Trophoblast cell (in vitro differentiated cells and primary cell): ENCODE results near the gene CDKN2A.

Source experiments
- DNase-seq, 2 donors: peaks; one replicate each; pipeline ENCODE4 v3.0.0-alpha.2; 2016
- H2AFZ ChIP-seq: 2 replicates; pipeline ENCODE4 v1.6.1; 2013; ENCODE audit warnings: low read length, moderate library complexity, mild to moderate bottlenecking; ENCODE audit not compliant: insufficient read depth, poor library complexity
- H2AK5ac ChIP-seq: 2 replicates; pipeline ENCODE4 v1.6.1; 2013; ENCODE audit warnings: mild to moderate bottlenecking, low read length
- H2BK120ac ChIP-seq: 2 replicates; pipeline ENCODE4 v1.6.1; 2013; ENCODE audit warnings: low read length, mild to moderate bottlenecking, moderate library complexity; ENCODE audit not compliant: insufficient read depth, poor library complexity
- H2BK12ac ChIP-seq: 2 replicates; pipeline ENCODE4 v1.6.1; 2013; ENCODE audit warnings: mild to moderate bottlenecking, low read length, moderate library complexity
- H2BK5ac ChIP-seq: 2 replicates; pipeline ENCODE4 v1.6.1; 2013; ENCODE audit warnings: low read length, low read depth, moderate library complexity, mild to moderate bottlenecking; ENCODE audit not compliant: poor library complexity
- H3K14ac ChIP-seq: 2 replicates; pipeline ENCODE4 v1.6.1; 2013; ENCODE audit warnings: mild to moderate bottlenecking, low read length
- H3K18ac ChIP-seq: 2 replicates; pipeline ENCODE4 v1.6.1; 2013; ENCODE audit warnings: mild to moderate bottlenecking, low read length
- H3K23ac ChIP-seq: 2 replicates; pipeline ENCODE4 v1.6.1; 2013; ENCODE audit warnings: low read length
- H3K27ac ChIP-seq: 2 replicates; pipeline ENCODE4 v1.5.1; 2013; ENCODE audit warnings: low read depth, mild to moderate bottlenecking, inconsistent platforms, low read length, moderate library complexity
- H3K27me3 ChIP-seq: 2 replicates; pipeline ENCODE4 v1.6.1; 2013; ENCODE audit warnings: inconsistent platforms, mild to moderate bottlenecking, low read length, moderate library complexity; ENCODE audit not compliant: insufficient read depth
- H3K36me3 ChIP-seq, 2 experiments: 1 replicate in 1 of 2; 2 replicates in 1 of 2; pipeline ENCODE4 v1.6.1; 2013; ENCODE audit warnings: low read length in 2 of 2, mild to moderate bottlenecking in 2 of 2, moderate library complexity in 1 of 2; ENCODE audit not compliant: insufficient read depth in 2 of 2, control insufficient read depth in 1 of 2
- H3K4ac ChIP-seq: 2 replicates; pipeline ENCODE4 v1.6.1; 2013; ENCODE audit warnings: low read depth, mild to moderate bottlenecking, low read length, moderate library complexity
- H3K4me1 ChIP-seq, 2 experiments: 1 replicate in 1 of 2; 2 replicates in 1 of 2; pipeline ENCODE4 v1.6.1; 2013; ENCODE audit warnings: low read length in 2 of 2, mild to moderate bottlenecking in 2 of 2, moderate library complexity in 1 of 2; ENCODE audit not compliant: insufficient read depth in 2 of 2, control insufficient read depth in 1 of 2
- H3K4me2 ChIP-seq: 2 replicates; pipeline ENCODE4 v1.6.1; 2013; ENCODE audit warnings: inconsistent platforms, mild to moderate bottlenecking, low read length, moderate library complexity
- H3K4me3 ChIP-seq: 2 replicates; pipeline ENCODE4 v1.5.1; 2013; ENCODE audit warnings: mild to moderate bottlenecking, low read depth, low read length, inconsistent platforms
- H3K79me1 ChIP-seq: one replicate; pipeline ENCODE4 v1.6.1; 2013; ENCODE audit warnings: low read length
- H3K79me2 ChIP-seq: 2 replicates; pipeline ENCODE4 v1.6.1; 2013; ENCODE audit warnings: low read length, mild to moderate bottlenecking; ENCODE audit not compliant: control insufficient read depth, insufficient read depth, poor library complexity
- H3K9ac ChIP-seq: 2 replicates; pipeline ENCODE4 v1.6.1; 2013; ENCODE audit warnings: mild to moderate bottlenecking, low read length
- H3K9me3 ChIP-seq: 2 replicates; pipeline ENCODE4 v1.6.1; 2013; ENCODE audit warnings: low read depth, mild to moderate bottlenecking, control low read depth, inconsistent platforms, low read length; ENCODE audit not compliant: insufficient read depth
- H4K12ac ChIP-seq: 2 replicates; pipeline ENCODE4 v1.6.1; 2013; ENCODE audit warnings: low read depth, mild to moderate bottlenecking, low read length, moderate library complexity
- H4K8ac ChIP-seq: 2 replicates; pipeline ENCODE4 v1.6.1; 2013; ENCODE audit warnings: low read depth, mild to moderate bottlenecking, low read length, moderate library complexity
- H4K91ac ChIP-seq: one replicate; pipeline ENCODE4 v1.6.1; 2013; ENCODE audit warnings: low read depth, mild to moderate bottlenecking, low read length, moderate library complexity
- WGBS: extraction: QIAGEN DNeasy Blood & Tissue Kit; methylation state at CpG from one replicate; pipeline ENCODE4 v1.1.7; 2013; ENCODE audit warnings: missing lambda C conversion rate; ENCODE audit not compliant: insufficient read length, insufficient coverage; ENCODE audit errors: extremely low coverage; 5-methylcytosine and 5-hydroxymethylcytosine counted together

CDKN2A gene

DNA sequence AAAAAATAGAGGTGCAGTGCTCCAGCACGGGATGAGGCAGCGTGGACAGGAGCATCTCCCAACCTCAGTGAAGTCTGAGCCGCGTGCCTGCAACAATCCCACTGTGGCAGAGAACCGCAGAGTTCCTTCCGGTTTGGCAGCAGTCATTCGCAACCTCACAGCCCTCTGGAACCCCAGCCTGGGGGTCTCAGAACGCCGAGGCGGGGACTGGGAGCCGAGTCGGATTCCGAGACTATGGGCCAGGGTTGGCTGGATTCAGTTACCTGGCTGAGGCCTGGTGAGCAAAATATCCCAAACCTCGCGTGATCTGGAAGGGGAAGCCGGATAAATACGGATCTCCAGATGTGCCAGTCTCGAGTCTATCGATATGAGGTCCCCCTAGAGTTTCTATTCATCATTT is 27.0 kb downstream of the CDKN2A start:
- H3K4me2 ChIP-seq: no peak overlapping the region
- no peak overlapping the region for H4K8ac ChIP-seq
- no peak overlapping the region for H3K4ac ChIP-seq
- no peak overlapping the region for H3K18ac ChIP-seq
- peaks cover 4% of the 10 kb centered on the region for H3K79me1 ChIP-seq
- no peak overlapping the region for H2AK5ac ChIP-seq
- H4K91ac ChIP-seq: no peak overlapping the region
- H3K4me1 ChIP-seq: peaks cover 17 to 24% of the 10 kb centered on the region in 2 experiments
- no peak overlapping the region for H2BK5ac ChIP-seq
- no peak overlapping the region for H3K27ac ChIP-seq
- no peak overlapping the region for H2BK12ac ChIP-seq
- H2BK120ac ChIP-seq: no peak overlapping the region
- peaks cover 59% of the 10 kb centered on the region for H3K27me3 ChIP-seq
- no peak overlapping the region for H3K14ac ChIP-seq
- peaks cover 15% of the 10 kb centered on the region for H3K9me3 ChIP-seq
- H3K79me2 ChIP-seq: no peaks in the 10 kb centered on the region
- peak overlapping the region; percentile 2 for H3K23ac ChIP-seq
- no peak overlapping the region for H3K4me3 ChIP-seq
- no CpG with 5 or more reads among the region's 19 CpGs for WGBS
- no peak overlapping the region for H3K9ac ChIP-seq
- no peaks in the 10 kb centered on the region for H3K36me3 ChIP-seq
- DNase-seq: no peak
- H4K12ac ChIP-seq: no peak overlapping the region
- H2AFZ ChIP-seq: no peak overlapping the region

DNA sequence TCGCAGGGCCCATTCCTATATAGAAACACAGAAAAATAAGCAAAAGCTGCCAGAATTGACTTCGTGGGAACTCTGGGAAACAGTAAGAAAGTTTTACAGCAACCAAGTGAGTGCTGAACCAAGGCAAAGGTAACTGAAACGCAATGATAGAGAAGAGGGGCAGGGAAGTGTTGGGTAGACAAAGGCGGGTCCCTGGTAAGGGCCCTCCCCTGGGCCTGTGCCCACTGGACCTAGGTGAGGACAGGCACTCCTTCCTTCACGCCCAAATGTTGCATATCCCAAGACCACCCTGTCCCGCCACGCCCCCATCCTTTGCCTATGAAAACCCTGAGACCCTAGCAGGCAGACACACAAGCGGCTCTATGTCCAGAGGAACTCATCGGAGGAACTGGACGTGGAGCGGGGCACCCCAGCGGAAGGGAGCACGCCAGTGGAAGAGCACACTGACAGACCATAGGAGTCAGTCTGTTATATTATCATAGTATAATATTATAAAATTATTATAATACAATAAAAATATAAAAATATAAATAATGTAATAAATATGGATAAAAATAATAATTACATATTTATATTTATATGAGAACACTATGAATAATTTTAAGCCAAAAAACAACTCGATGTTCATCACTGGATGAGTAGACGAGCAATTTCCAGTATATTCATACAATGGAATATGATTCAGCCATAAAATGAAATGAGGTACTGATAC is 27.9 kb downstream of the CDKN2A start:
- WGBS: no CpG with 5 or more reads among the region's 15 CpGs
- Histone ChIP-seq H3K27me3 (peaks cover 57% of the 10 kb centered on the region), H3K27ac (no peak overlapping the region)

DNA sequence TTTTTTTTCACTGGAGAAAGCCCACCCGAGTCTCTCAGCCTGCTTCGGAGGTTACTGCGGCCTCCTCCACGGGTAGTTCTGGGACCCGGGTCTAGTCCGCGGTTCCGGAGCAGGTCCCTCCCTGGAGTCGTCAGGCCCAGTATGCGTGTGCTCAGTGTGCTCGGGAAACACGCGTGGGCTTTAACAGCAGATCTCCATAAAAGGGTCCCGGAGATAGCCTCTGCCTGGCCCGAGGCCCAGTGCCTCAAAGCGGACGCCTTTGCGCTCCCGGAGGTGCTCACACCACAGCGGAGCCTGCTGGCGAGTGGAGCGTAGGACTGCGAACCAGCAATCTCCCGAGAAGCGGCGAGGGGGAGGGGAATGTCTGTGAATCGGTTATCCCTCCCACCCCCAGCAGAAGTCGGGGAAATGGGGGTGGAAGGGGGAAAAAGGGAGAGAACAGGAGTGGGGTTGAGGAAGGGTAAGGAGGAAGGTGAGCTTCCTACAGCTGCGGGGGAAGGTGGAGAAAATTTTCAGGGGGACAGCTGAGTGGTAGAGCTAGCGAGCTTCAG is 28.7 kb downstream of the CDKN2A start:
- H3K27ac ChIP-seq: no peak overlapping the region
- H2AFZ ChIP-seq: peak overlapping the region; percentile 82
- peak overlapping the region; percentile 60 for H3K14ac ChIP-seq
- no peaks in the 10 kb centered on the region for H3K79me2 ChIP-seq
- H2BK5ac ChIP-seq: no peak overlapping the region
- no peak overlapping the region for H3K23ac ChIP-seq
- H3K9me3 ChIP-seq: peaks cover 12% of the 10 kb centered on the region
- peak overlapping the region; percentile 5 for H3K4me3 ChIP-seq
- no peak overlapping the region for H2AK5ac ChIP-seq
- H3K9ac ChIP-seq: no peak overlapping the region
- peaks cover 11 to 18% of the 10 kb centered on the region in 2 experiments for H3K4me1 ChIP-seq
- H4K12ac ChIP-seq: no peak overlapping the region
- H4K91ac ChIP-seq: no peak overlapping the region
- peak overlapping the region; percentile 5 for H2BK12ac ChIP-seq
- no CpG with 5 or more reads among the region's 30 CpGs for WGBS
- no peaks in the 10 kb centered on the region for H3K36me3 ChIP-seq
- H3K27me3 ChIP-seq: peaks cover 49% of the 10 kb centered on the region
- DNase-seq: peak; percentile 50 to 63
- H3K18ac ChIP-seq: no peak overlapping the region
- H3K4me2 ChIP-seq: peak overlapping the region; percentile 73
- H3K79me1 ChIP-seq: peaks cover 4% of the 10 kb centered on the region
- no peak overlapping the region for H2BK120ac ChIP-seq
- H3K4ac ChIP-seq: no peak overlapping the region
- peak overlapping the region; percentile 63 for H4K8ac ChIP-seq

More for the DNA sequence above, 27.9 kb downstream of the CDKN2A start:
- Histone ChIP-seq H3K14ac (no peak overlapping the region), H4K12ac (no peak overlapping the region), H2BK120ac (no peak overlapping the region), H3K4me1 (peaks cover 17 to 24% of the 10 kb centered on the region in 2 experiments), H2BK5ac (no peak overlapping the region), H3K23ac (no peak overlapping the region), H3K36me3 (no peaks in the 10 kb centered on the region), H3K4ac (no peak overlapping the region), H2AFZ (no peak overlapping the region), H3K9ac (no peak overlapping the region), H2BK12ac (no peak overlapping the region), H3K4me3 (no peak overlapping the region), H3K9me3 (peaks cover 15% of the 10 kb centered on the region), H3K18ac (no peak overlapping the region), H3K79me2 (no peaks in the 10 kb centered on the region), H4K91ac (no peak overlapping the region), H3K4me2 (peak overlapping the region; percentile 73), H3K79me1 (peaks cover 4% of the 10 kb centered on the region), H2AK5ac (no peak overlapping the region), H4K8ac (no peak overlapping the region)
- DNase-seq: no peak

DNA sequence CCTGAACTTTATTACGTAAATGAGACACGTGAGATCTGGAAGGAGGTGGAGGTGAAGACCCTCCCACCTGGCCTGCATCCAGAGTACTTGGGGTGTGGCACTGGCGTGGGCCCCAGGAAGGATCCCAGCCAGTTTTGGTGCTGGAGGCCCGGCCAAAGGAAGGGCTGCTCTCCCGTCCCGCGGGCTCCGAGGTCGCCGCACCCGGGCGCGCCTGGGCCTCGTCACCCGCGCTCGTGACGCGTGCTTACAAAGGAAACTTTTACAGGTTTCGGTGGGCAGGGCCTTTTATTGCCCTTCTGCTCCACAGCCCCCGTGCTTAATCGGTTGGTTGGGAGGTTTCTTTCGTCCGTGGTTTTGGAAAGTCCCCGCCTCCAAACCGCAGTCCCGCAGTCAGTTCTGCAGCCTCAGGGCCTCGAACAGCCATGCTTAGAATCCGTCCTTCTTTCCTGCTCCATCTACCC is 29.2 kb downstream of the CDKN2A start:
- peak in 1 of 2 donors; percentile 39 for DNase-seq
- H3K18ac ChIP-seq: no peak overlapping the region
- H2BK120ac ChIP-seq: no peak overlapping the region
- H3K4me2 ChIP-seq: peak overlapping the region; percentile 73
- no peak overlapping the region for H3K4ac ChIP-seq
- peak overlapping the region; percentile 60 for H3K14ac ChIP-seq
- peaks cover 11% of the 10 kb centered on the region for H3K9me3 ChIP-seq
- no peak overlapping the region for H3K27ac ChIP-seq
- no peak overlapping the region for H2BK5ac ChIP-seq
- no peaks in the 10 kb centered on the region for H3K36me3 ChIP-seq
- WGBS: no CpG with 5 or more reads among the region's 29 CpGs
- H4K8ac ChIP-seq: peak overlapping the region; percentile 63
- H3K9ac ChIP-seq: no peak overlapping the region
- peak overlapping the region; percentile 82 for H2AFZ ChIP-seq
- H4K91ac ChIP-seq: no peak overlapping the region
- peaks cover 11 to 18% of the 10 kb centered on the region in 2 experiments for H3K4me1 ChIP-seq
- H2BK12ac ChIP-seq: no peak overlapping the region
- H3K79me1 ChIP-seq: peaks cover 4% of the 10 kb centered on the region
- H3K4me3 ChIP-seq: peak overlapping the region; percentile 5
- H2AK5ac ChIP-seq: no peak overlapping the region
- no peaks in the 10 kb centered on the region for H3K79me2 ChIP-seq
- H4K12ac ChIP-seq: no peak overlapping the region
- H3K23ac ChIP-seq: no peak overlapping the region
- peaks cover 44% of the 10 kb centered on the region for H3K27me3 ChIP-seq
